Activated CD4-positive, alpha-beta T cell treated with anti-CD3 and anti-CD28 coated beads for 24 hours (primary cell): Measurements from ENCODE around the gene UBQLN1.
"Not testable (repeated sequence)": the region's sequence is repeated elsewhere in the genome, so short reads cannot be mapped to it uniquely, and the experiment has no call there.

Source experiments
- DNase-seq, 2 donors: peaks; one replicate each; pipeline ENCODE4 v3.0.0-alpha.2; 2020; ENCODE audit warnings: low read depth in 2 of 2

The UBQLN1 gene

GRCh38 chr9:83633255-83633654 is 74.5 kb downstream of the UBQLN1 start:
- no peak for DNase-seq

GRCh38 chr9:83630938-83631457 is 76.8 kb downstream of the UBQLN1 start:
- no peak for DNase-seq

DNA sequence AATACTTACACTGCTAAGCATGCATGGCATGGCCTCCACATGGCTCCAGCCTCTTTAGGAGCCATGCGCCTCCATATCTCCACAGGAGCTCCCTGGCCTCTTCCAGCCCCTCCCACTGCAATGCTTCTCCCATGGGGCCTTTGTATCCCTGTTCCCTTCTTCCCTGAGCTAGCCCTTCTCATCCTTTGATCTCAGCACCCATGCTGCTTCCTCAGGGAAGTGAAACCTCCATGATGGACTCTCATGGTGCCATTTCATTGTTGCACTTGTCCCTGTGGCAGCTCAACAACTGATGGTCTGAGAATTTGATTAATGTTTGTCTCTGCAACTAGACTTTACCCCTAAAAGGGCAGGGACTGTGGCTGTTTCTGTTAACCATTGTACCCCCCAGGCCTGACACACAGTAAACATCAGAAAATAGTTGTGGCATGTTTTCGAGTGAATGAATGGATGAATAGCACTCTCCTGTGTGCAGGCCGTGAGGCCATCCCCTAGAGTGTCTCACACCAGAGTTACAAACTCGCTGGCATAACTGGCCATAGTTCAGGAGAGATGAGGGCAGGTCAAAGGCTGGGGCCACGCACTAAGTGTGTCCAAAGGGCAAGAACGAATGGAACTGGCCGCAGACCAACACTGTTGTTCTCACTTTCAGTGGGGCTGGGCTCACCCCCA is 78.2 kb downstream of the UBQLN1 start:
- DNase-seq: no peak

- no peak for DNase-seq
These were observed 79.2 kb downstream of the UBQLN1 start for GRCh38 chr9:83628540-83628939.

DNA sequence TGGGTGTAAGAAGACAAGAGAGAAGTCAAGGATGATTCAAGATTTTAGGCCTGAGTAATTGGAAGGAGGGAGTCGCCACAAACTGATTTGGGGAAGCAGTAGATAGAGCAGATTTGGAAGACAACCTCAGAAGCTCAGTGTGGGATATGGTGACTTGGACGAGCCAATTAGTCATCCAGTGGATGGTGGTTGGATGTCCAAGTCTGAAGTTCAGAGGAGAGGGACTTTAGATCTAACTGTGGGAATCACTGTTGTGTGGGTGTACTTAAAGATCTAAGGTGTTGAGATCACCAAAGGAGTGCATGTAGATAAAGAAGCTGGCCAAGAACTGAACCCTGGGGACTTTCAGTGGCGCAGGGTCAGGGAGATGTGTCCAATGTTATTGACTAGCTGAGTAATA is 82.6 kb downstream of the UBQLN1 start:
- DNase-seq: no peak

GRCh38 chr9:83623679-83624076 is 84.1 kb downstream of the UBQLN1 start:
- no peak for DNase-seq

DNA sequence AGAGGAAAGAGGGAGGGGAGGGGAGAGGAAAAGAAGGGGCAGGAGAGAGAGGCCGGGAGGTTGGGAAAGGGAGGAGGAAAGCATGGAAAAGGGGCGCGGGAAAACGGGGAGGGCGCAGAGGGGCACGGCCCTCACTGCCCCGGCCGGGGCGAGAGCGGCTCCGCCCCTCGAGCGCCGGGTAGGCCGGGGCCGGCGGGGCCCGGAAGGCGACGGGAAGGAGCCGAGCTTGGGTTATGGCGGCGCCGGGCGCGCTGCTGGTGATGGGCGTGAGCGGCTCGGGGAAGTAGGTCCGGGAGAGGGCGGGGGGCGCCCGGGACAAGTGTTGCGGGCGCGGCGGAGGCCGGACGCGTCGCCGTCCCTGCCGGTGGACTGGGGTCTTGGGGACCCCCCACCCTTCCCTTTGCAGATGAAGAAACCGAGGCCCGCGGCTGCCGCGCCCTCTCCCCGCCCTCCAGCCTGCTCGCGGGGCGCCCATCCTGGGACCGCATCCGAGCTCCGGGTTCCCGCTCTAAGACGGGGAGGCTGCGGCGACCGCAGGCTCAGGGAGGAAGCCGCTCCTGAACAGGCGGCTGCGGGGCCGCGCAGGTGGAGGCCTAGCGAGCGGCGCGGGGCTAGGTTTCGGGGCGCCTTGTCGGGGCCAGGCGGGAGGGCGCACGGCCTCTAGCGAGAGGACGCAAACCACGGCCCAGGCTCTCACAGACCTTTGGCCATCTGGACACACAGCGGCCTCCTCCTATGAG is 84.6 kb downstream of the UBQLN1 start, which contains the start of gene IDNK:
Gene IDNK, plus strand, starts transcription at position 205 of the 740 bp plus-strand sequence. Its CDS starts 29 bp downstream, at position 234.
- peak; percentile 30 to 53 for DNase-seq

DNA sequence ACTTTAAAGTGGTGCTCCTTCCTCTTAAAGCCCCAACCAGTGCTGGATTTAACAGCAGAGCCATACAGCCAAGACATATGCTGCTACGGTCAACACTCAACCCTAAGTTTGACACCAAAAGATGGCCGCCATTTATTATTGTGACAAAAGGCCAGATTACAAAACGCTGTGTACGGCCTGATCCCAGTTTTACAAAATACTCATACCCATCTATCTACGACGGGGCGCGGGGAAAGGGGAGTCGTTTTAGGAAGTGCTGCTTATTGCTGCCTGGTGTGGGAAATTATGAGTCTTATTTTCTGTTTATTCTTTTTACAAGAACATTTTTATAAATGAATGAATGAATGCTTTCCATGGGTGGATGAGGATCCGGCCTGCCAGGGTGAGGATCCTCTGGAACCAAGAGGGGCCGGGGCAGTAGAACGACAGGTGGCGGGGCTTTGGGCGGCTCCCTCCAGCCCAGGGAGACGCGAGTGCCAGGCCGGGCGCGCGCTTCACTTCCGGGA is 85.3 kb downstream of the UBQLN1 start:
- peak in 1 of 2 donors; percentile 40 for DNase-seq

DNA sequence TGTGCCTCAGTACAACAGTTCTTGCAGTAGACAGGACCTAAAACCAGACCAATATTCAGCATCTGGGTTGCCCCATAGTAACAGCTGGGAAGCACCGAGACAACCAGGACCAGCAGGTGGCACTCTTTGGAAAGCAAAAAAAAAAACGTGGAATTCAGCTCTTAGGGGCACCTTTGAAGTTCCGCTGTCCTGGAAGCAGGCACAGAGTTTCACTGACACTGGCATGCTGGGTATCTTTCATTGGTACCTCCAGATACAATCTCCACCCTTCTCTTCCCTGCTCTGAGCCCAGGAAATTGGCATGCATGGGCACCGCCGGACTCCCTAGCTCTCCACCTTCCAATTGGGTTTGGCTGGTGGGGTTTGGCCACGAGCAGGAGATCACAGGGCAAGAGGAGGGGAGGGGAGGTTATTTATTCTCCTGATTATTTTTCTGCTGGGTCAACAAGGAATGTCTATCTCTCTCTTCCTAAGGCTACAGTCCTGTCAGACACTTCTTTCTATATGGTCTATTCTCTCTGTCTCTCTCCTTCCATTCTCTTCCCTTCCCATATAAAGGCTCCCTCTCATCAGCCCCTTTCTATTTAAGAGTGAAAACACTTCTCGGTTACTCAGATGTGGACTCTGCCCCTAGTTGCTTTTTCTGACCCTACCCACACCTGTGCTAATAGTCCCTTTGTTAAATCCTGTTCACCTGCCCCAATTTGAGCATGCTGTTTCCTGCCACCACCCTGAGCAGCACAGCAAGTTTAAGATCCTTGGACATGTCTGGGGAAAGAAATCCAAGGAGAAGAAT is 86.7 kb downstream of the UBQLN1 start:
- DNase-seq: peak; percentile 19 to 20

GRCh38 chr9:83617299-83617698 is 90.5 kb downstream of the UBQLN1 start:
- no peak for DNase-seq

DNA sequence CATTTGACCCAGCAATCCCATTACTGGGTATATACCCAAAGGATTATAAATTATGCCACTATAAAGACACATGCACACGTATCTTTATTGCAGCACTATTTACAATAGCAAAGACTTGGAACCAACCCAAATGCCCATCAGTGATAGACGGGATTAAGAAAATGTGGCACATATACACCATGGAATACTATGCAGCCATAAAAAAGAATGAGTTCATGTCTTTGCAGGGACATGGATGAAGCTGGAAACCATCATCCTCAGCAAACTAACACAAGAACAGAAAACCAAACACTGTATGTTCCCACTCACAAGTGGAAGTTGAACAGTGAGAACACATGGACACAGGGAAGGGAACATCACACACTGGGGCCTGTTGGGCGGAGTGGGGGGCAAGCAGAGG is 94.5 kb downstream of the UBQLN1 start:
- not testable (repeated sequence) for DNase-seq
